Small intestine (tissue), 7 donors: ENCODE data around the gene HS6ST3. TPM values are rescaled to one million over a fixed set of nuclear protein-coding genes. Genes with fewer than 3 reads are reported as not detected.

Experiments
- DNase-seq, 2 donors: peaks; one replicate each; pipeline versions ENCODE4 v3.0.0 to v3.0.0-alpha.2; 2013
- FAIRE-seq: peaks from 2 replicates; lab custom pipeline; 2012; peaks lifted over from hg19 to GRCh38; lab: Jason Lieb, UNC
- H3K27ac ChIP-seq, 3 donors: one replicate each; pipeline ENCODE4 v1.5.1; 2013; ENCODE audit warnings: low read length in 2 of 3, mild to moderate bottlenecking in 2 of 3, control low read depth in 1 of 3, inconsistent platforms in 1 of 3, low read depth in 1 of 3, moderate library complexity in 1 of 3
- H3K27me3 ChIP-seq, 3 donors: one replicate each; pipeline ENCODE4 v1.6.1; 2013; ENCODE audit warnings: low read length in 3 of 3, inconsistent platforms in 1 of 3; ENCODE audit not compliant: control insufficient read depth in 3 of 3, insufficient read depth in 3 of 3
- H3K36me3 ChIP-seq, 3 donors: one replicate each; pipeline ENCODE4 v1.6.1; 2013; ENCODE audit warnings: low read length in 3 of 3, inconsistent platforms in 1 of 3, low read depth in 1 of 3, mild to moderate bottlenecking in 1 of 3, moderate library complexity in 1 of 3; ENCODE audit not compliant: control insufficient read depth in 3 of 3, insufficient read depth in 2 of 3
- H3K4me1 ChIP-seq, 3 donors: one replicate each; pipeline ENCODE4 v1.6.1; 2013; ENCODE audit warnings: low read length in 2 of 3, inconsistent platforms in 1 of 3, low read depth in 1 of 3, mild to moderate bottlenecking in 1 of 3, moderate library complexity in 1 of 3; ENCODE audit not compliant: control insufficient read depth in 3 of 3, insufficient read depth in 2 of 3
- H3K4me3 ChIP-seq, 3 donors: one replicate each; pipeline ENCODE4 v1.5.1; 2013; ENCODE audit warnings: low read length in 3 of 3, control low read depth in 1 of 3, inconsistent platforms in 1 of 3, low read depth in 1 of 3, mild to moderate bottlenecking in 1 of 3, moderate library complexity in 1 of 3
- H3K9me3 ChIP-seq, 2 donors: one replicate each; pipeline ENCODE4 v1.6.1; 2013; ENCODE audit warnings: low read depth in 1 of 2, low read length in 1 of 2; ENCODE audit not compliant: control insufficient read depth in 2 of 2, insufficient read depth in 1 of 2
- WGBS, 3 donors: extraction: QIAGEN DNeasy Blood & Tissue Kit; methylation state at CpG; one replicate each; pipeline ENCODE4 v1.1.7; 2013; 5-methylcytosine and 5-hydroxymethylcytosine counted together
- polyA plus RNA-seq, 4 donors: library from polyadenylated mRNA; stranded (reverse) in 3 of 4; unstranded in 1 of 4; fragments of 200-250 nt in 3 of 4; fragments of 120-200 nt in 1 of 4; gene quantifications; one replicate each; pipeline versions ENCODE4 v1.2.1 to v1.2.3, GENCODE V29; 2013
- donor health status: healthy with polysubstance abuse.
- donor health status: control.
- donor health status: control.
- donor health status: Bipolar disorder and iron deficiency.
- donor health status: healthy.

The HS6ST3 gene
- polyA plus RNA-seq, 4 donors, result under 0.01 to 0.86 (median 0.54) TPM; not detected in 1

GRCh38 chr13:96680898-96681297 lies 591.0 kb downstream of the HS6ST3 start:
- Histone ChIP-seq H3K36me3 (no peaks in the 10 kb centered on the region), H3K27me3 (no peaks in the 10 kb centered on the region), H3K4me1 (peaks cover 0 to 9% (median 0%) of the 10 kb centered on the region in 3 donors), H3K9me3 (peaks cover 0 to 10% of the 10 kb centered on the region in 2 donors), H3K4me3 (no peak overlapping the region), H3K27ac (peak overlapping the region in 1 of 3 donors; percentile 63)
- WGBS, 3 donors, result 84 to 87% (median 87%) methylated on average over 5 of the region's 5 CpGs
- DNase-seq, result no peak
- no peak for FAIRE-seq

- H3K4me3 ChIP-seq, result no peak overlapping the region
- H3K4me1 ChIP-seq, result peaks cover 0 to 9% (median 0%) of the 10 kb centered on the region in 3 donors
- FAIRE-seq (no peak), DNase-seq (peak; percentile 71 to 81)
- peaks cover 0 to 10% of the 10 kb centered on the region in 2 donors for H3K9me3 ChIP-seq
- peak overlapping the region in 1 of 3 donors; percentile 63 for H3K27ac ChIP-seq
- H3K27me3 ChIP-seq, result no peaks in the 10 kb centered on the region
- H3K36me3 ChIP-seq, result no peaks in the 10 kb centered on the region
Measured at GRCh38 chr13:96681766-96682165, 591.9 kb downstream of the HS6ST3 start.

GRCh38 chr13:96684469-96684868 lies 594.6 kb downstream of the HS6ST3 start:
- H3K36me3 ChIP-seq, result no peaks in the 10 kb centered on the region
- DNase-seq, result no peak
- no peaks in the 10 kb centered on the region for H3K27me3 ChIP-seq
- no peak overlapping the region for H3K27ac ChIP-seq
- no peak overlapping the region for H3K4me3 ChIP-seq
- no peak for FAIRE-seq
- H3K4me1 ChIP-seq, result peaks cover 0 to 7% (median 0%) of the 10 kb centered on the region in 3 donors
- peaks cover 0 to 4% of the 10 kb centered on the region in 2 donors for H3K9me3 ChIP-seq
- 85 to 93% (median 92%) methylated on average over 4 of the region's 4 CpGs for WGBS, 3 donors

GRCh38 chr13:96684907-96685306 lies 595.0 kb downstream of the HS6ST3 start:
- FAIRE-seq (no peak), DNase-seq (no peak)
- Histone ChIP-seq H3K4me1 (peaks cover 0 to 7% (median 0%) of the 10 kb centered on the region in 3 donors), H3K4me3 (no peak overlapping the region), H3K27me3 (no peaks in the 10 kb centered on the region), H3K36me3 (no peaks in the 10 kb centered on the region), H3K27ac (no peak overlapping the region), H3K9me3 (peaks cover 0 to 4% of the 10 kb centered on the region in 2 donors)
- WGBS, 3 donors, result 63 to 78% (median 68%) methylated on average over 1 of the region's 1 CpG

GRCh38 chr13:96686286-96686685 lies 596.4 kb downstream of the HS6ST3 start:
- DNase-seq, result no peak
- no peaks in the 10 kb centered on the region for H3K27me3 ChIP-seq
- no peak overlapping the region for H3K4me3 ChIP-seq
- H3K9me3 ChIP-seq, result no peaks in the 10 kb centered on the region
- peaks cover 0 to 6% (median 0%) of the 10 kb centered on the region in 3 donors for H3K4me1 ChIP-seq
- 7 to 22% (median 14%) methylated on average over 2 of the region's 2 CpGs for WGBS, 3 donors
- H3K27ac ChIP-seq, result no peak overlapping the region
- no peak for FAIRE-seq
- no peaks in the 10 kb centered on the region for H3K36me3 ChIP-seq

GRCh38 chr13:96687191-96687590 lies 597.3 kb downstream of the HS6ST3 start:
- Histone ChIP-seq H3K4me1 (peaks cover 0 to 2% (median 0%) of the 10 kb centered on the region in 3 donors), H3K36me3 (no peaks in the 10 kb centered on the region), H3K27me3 (no peaks in the 10 kb centered on the region), H3K4me3 (no peak overlapping the region), H3K27ac (no peak overlapping the region), H3K9me3 (no peaks in the 10 kb centered on the region)
- 83 to 95% (median 88%) methylated on average over 3 of the region's 3 CpGs for WGBS, 3 donors
- FAIRE-seq, result no peak
- DNase-seq, result no peak

- Histone ChIP-seq H3K4me1 (peaks cover 0 to 3% (median 0%) of the 10 kb centered on the region in 3 donors), H3K27ac (no peak overlapping the region), H3K9me3 (no peaks in the 10 kb centered on the region), H3K4me3 (no peak overlapping the region), H3K36me3 (no peaks in the 10 kb centered on the region), H3K27me3 (no peaks in the 10 kb centered on the region)
- FAIRE-seq, result no peak
- no peak for DNase-seq
Measured at GRCh38 chr13:96690998-96691397, 601.1 kb downstream of the HS6ST3 start.

- H3K4me1 ChIP-seq, result peaks cover 0 to 9% (median 0%) of the 10 kb centered on the region in 3 donors
- DNase-seq (peak in 1 of 2 donors; percentile 33), FAIRE-seq (no peak)
- H3K27ac ChIP-seq, result peak overlapping the region in 1 of 3 donors; percentile 53
- no peaks in the 10 kb centered on the region for H3K36me3 ChIP-seq
- no peaks in the 10 kb centered on the region for H3K27me3 ChIP-seq
- WGBS, 3 donors, result 84 to 89% (median 85%) methylated on average over 6 of the region's 6 CpGs
- no peak overlapping the region for H3K4me3 ChIP-seq
- H3K9me3 ChIP-seq, result no peaks in the 10 kb centered on the region
Measured at GRCh38 chr13:96696389-96696900, 606.5 kb downstream of the HS6ST3 start.

- no peaks in the 10 kb centered on the region for H3K36me3 ChIP-seq
- DNase-seq (peak in 1 of 2 donors; percentile 8), FAIRE-seq (no peak)
- H3K27me3 ChIP-seq, result no peaks in the 10 kb centered on the region
- no peak overlapping the region for H3K27ac ChIP-seq
- H3K4me1 ChIP-seq, result peaks cover 0 to 12% (median 0%) of the 10 kb centered on the region in 3 donors
- no peaks in the 10 kb centered on the region for H3K9me3 ChIP-seq
- no peak overlapping the region for H3K4me3 ChIP-seq
- WGBS, 3 donors, result 67 to 84% (median 77%) methylated on average over 2 of the region's 2 CpGs
Measured at GRCh38 chr13:96700657-96701056, 610.8 kb downstream of the HS6ST3 start.
